DOHH2 (cell line): Measurements from ENCODE around the gene CTNND1.

ENCODE experiments used
- EZH2phosphoT487 ChIP-seq: fragments of 200-600 bp; sonication (generic); IDR thresholded peaks from 2 replicates; pipeline ENCODE4 v1.6.1; 2017; ENCODE audit warnings: borderline replicate concordance, mild to moderate bottlenecking, antibody characterized with exemption, low read length, moderate library complexity, mixed read lengths
- TF ChIP-seq, protein P1 (sequence below): fragments of 200-600 bp; sonication (generic); IDR thresholded peaks from one replicate; pipeline ENCODE4 v1.5.1; 2014; ENCODE audit warnings: antibody characterized with exemption, mild to moderate bottlenecking, low read depth, low read length; ENCODE audit not compliant: poor library complexity, severe bottlenecking

DNA sequence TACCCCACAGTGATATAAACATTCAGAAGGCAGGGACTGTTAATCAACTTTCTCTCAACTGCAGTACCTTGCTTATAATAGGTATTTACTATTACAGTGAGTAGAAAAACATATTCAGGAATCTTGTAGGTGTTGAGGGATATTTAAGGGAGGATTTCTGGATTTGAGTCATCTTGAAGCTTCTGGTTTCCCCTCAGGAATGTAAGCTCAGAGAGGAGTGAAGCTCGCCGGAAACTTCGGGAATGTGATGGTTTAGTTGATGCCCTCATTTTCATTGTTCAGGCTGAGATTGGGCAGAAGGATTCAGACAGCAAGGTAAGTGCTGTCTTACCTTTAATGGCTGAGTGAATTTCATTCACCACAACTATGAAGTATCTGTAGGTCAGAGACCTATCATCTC is 42.9 kb downstream of the CTNND1 start:
- TF ChIP-seq, protein P1, sequence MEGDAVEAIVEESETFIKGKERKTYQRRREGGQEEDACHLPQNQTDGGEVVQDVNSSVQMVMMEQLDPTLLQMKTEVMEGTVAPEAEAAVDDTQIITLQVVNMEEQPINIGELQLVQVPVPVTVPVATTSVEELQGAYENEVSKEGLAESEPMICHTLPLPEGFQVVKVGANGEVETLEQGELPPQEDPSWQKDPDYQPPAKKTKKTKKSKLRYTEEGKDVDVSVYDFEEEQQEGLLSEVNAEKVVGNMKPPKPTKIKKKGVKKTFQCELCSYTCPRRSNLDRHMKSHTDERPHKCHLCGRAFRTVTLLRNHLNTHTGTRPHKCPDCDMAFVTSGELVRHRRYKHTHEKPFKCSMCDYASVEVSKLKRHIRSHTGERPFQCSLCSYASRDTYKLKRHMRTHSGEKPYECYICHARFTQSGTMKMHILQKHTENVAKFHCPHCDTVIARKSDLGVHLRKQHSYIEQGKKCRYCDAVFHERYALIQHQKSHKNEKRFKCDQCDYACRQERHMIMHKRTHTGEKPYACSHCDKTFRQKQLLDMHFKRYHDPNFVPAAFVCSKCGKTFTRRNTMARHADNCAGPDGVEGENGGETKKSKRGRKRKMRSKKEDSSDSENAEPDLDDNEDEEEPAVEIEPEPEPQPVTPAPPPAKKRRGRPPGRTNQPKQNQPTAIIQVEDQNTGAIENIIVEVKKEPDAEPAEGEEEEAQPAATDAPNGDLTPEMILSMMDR, result no peak
- TF ChIP-seq EZH2phosphoT487, result no peak
